Loucy (cell line): Measurements from ENCODE around the gene FTO.

Experiments
- EZH2phosphoT487 ChIP-seq: fragments of 200-600 bp; IDR thresholded peaks from 2 replicates; pipeline ENCODE4 v1.6.1; 2018; ENCODE audit warnings: antibody characterized with exemption, mild to moderate bottlenecking, moderate library complexity, borderline replicate concordance
- TF ChIP-seq, protein P1 (sequence below): fragments of 200-600 bp; sonication (generic); conservative IDR thresholded peaks from 2 replicates; pipeline ENCODE4 v1.5.1; 2014; ENCODE audit warnings: mild to moderate bottlenecking, antibody characterized with exemption, low read length

DNA sequence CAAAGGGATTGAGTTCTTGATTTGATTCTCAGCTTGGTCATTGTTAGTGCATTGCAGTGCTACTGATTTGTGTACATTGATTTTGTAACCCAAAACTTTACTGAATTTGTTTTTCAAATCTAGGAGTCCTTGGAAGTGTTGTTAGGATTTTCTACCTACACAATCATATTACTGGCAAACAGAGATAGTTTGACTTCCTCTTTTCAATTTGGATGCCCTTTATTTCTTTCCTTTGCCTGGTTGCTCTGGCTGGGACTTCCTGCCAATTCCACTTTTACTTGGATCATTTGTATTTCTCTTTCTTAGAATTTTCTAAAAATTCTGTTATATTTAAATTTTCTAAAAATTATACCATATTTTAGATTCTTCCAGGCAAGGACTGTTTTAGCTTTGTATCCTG is 151.1 kb downstream of the FTO start:
- TF ChIP-seq, protein P1, sequence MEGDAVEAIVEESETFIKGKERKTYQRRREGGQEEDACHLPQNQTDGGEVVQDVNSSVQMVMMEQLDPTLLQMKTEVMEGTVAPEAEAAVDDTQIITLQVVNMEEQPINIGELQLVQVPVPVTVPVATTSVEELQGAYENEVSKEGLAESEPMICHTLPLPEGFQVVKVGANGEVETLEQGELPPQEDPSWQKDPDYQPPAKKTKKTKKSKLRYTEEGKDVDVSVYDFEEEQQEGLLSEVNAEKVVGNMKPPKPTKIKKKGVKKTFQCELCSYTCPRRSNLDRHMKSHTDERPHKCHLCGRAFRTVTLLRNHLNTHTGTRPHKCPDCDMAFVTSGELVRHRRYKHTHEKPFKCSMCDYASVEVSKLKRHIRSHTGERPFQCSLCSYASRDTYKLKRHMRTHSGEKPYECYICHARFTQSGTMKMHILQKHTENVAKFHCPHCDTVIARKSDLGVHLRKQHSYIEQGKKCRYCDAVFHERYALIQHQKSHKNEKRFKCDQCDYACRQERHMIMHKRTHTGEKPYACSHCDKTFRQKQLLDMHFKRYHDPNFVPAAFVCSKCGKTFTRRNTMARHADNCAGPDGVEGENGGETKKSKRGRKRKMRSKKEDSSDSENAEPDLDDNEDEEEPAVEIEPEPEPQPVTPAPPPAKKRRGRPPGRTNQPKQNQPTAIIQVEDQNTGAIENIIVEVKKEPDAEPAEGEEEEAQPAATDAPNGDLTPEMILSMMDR = no peak
- TF ChIP-seq EZH2phosphoT487 = no peak
